Glutamatergic neuron (in vitro differentiated cells): Measurements from ENCODE around the gene NR1I2. TPM values are rescaled to one million over a fixed set of nuclear protein-coding genes. Genes with fewer than 3 reads are reported as not detected.

Experiments
- DNase-seq: peaks from one replicate; pipeline ENCODE4 v3.0.0; 2022
- H3K27ac Mint-ChIP-seq: one replicate; pipeline ENCODE4 v1.8.0; 2020; ENCODE audit warnings: mild to moderate bottlenecking, mixed read lengths, inconsistent platforms; ENCODE audit not compliant: unreplicated experiment
- H3K27me3 Mint-ChIP-seq: one replicate; pipeline ENCODE4 v1.8.0; 2020; ENCODE audit warnings: mild to moderate bottlenecking, moderate library complexity, mixed read lengths, inconsistent platforms; ENCODE audit not compliant: unreplicated experiment
- H3K36me3 Mint-ChIP-seq: one replicate; pipeline ENCODE4 v1.8.0; 2020; ENCODE audit warnings: mild to moderate bottlenecking, mixed read lengths, inconsistent platforms; ENCODE audit not compliant: unreplicated experiment
- H3K4me1 Mint-ChIP-seq: one replicate; pipeline ENCODE4 v1.8.0; 2020; ENCODE audit warnings: mild to moderate bottlenecking, low read depth, mixed read lengths, inconsistent platforms; ENCODE audit not compliant: unreplicated experiment
- H3K4me3 Mint-ChIP-seq: one replicate; pipeline ENCODE4 v1.8.0; 2020; ENCODE audit warnings: mild to moderate bottlenecking, mixed read lengths, inconsistent platforms; ENCODE audit not compliant: unreplicated experiment
- H3K9me3 Mint-ChIP-seq: one replicate; pipeline ENCODE4 v1.8.0; 2020; ENCODE audit warnings: mild to moderate bottlenecking, moderate library complexity, mixed read lengths, inconsistent platforms; ENCODE audit not compliant: unreplicated experiment
- CTCF ChIP-seq: fragments of 200-600 bp; sonication (generic); IDR thresholded peaks from one replicate; pipeline ENCODE4 v1.5.0; 2021; ENCODE audit not compliant: partially characterized antibody, unreplicated experiment
- total RNA-seq: library from RNA; stranded (reverse); fragmentation: NEBNext Ultra II Directional; extraction: Animal tissue kit (Norgen Biotek cat#: 25700); gene quantifications from one replicate; pipeline ENCODE4 v1.2.1, GENCODE V29; 2021; ENCODE audit not compliant: unreplicated experiment

Gene NR1I2
- total RNA-seq, 1 donor from 2014 or later = not detected

- no peak overlapping the region for H3K27ac Mint-ChIP-seq
- no peak for DNase-seq
- no peak for TF ChIP-seq CTCF
- no peaks in the 10 kb centered on the region for H3K36me3 Mint-ChIP-seq
- H3K4me1 Mint-ChIP-seq = no peaks in the 10 kb centered on the region
- H3K9me3 Mint-ChIP-seq = no peaks in the 10 kb centered on the region
- no peak overlapping the region for H3K4me3 Mint-ChIP-seq
- no peaks in the 10 kb centered on the region for H3K27me3 Mint-ChIP-seq
These were observed 2.0 kb downstream of the NR1I2 start for GRCh38 chr3:119783883-119784282.

- no peak overlapping the region for H3K27ac Mint-ChIP-seq
- no peaks in the 10 kb centered on the region for H3K27me3 Mint-ChIP-seq
- DNase-seq = no peak
- H3K9me3 Mint-ChIP-seq = no peaks in the 10 kb centered on the region
- H3K4me3 Mint-ChIP-seq = no peak overlapping the region
- no peaks in the 10 kb centered on the region for H3K4me1 Mint-ChIP-seq
- no peaks in the 10 kb centered on the region for H3K36me3 Mint-ChIP-seq
- no peak for TF ChIP-seq CTCF
These were observed 4.5 kb downstream of the NR1I2 start for GRCh38 chr3:119786409-119786808.

- no peak for DNase-seq
- Mint-ChIP-seq H3K27me3 (peaks cover 3% of the 10 kb centered on the region), H3K4me1 (no peaks in the 10 kb centered on the region), H3K4me3 (no peak overlapping the region), H3K27ac (no peak overlapping the region), H3K9me3 (no peaks in the 10 kb centered on the region), H3K36me3 (no peaks in the 10 kb centered on the region)
- no peak for TF ChIP-seq CTCF
These were observed 8.5 kb downstream of the NR1I2 start for GRCh38 chr3:119790369-119790768.

- peaks cover 5% of the 10 kb centered on the region for H3K27me3 Mint-ChIP-seq
- no peak for TF ChIP-seq CTCF
- H3K9me3 Mint-ChIP-seq = no peaks in the 10 kb centered on the region
- H3K36me3 Mint-ChIP-seq = peaks cover 3% of the 10 kb centered on the region
- no peak overlapping the region for H3K27ac Mint-ChIP-seq
- no peak for DNase-seq
- no peaks in the 10 kb centered on the region for H3K4me1 Mint-ChIP-seq
- no peak overlapping the region for H3K4me3 Mint-ChIP-seq
These were observed 10.4 kb downstream of the NR1I2 start for GRCh38 chr3:119792270-119792669.

GRCh38 chr3:119794401-119794800 lies 12.5 kb downstream of the NR1I2 start:
- Mint-ChIP-seq H3K27me3 (peaks cover 5% of the 10 kb centered on the region), H3K4me3 (no peak overlapping the region), H3K36me3 (peaks cover 3% of the 10 kb centered on the region), H3K9me3 (no peaks in the 10 kb centered on the region), H3K27ac (no peak overlapping the region), H3K4me1 (no peaks in the 10 kb centered on the region)
- DNase-seq = no peak
- no peak for TF ChIP-seq CTCF
